Lower leg skin (tissue), 4 donors: ENCODE results near the gene CD34. TPM values are rescaled to one million over a fixed set of nuclear protein-coding genes. Genes with fewer than 3 reads are reported as not detected.

ENCODE experiments used
- DNase-seq, 2 donors: peaks; one replicate each; pipeline ENCODE4 v3.0.0-alpha.2; 2019; ENCODE audit warnings: low spot score in 2 of 2
- H3K4me3 ChIP-seq: fragments of 200-600 bp; sonication (generic); 2 replicates; pipeline ENCODE4 v1.5.1; 2017; ENCODE audit warnings: mild to moderate bottlenecking, low read depth; ENCODE audit not compliant: poor library complexity, severe bottlenecking
- POLR2A ChIP-seq, 2 donors: fragments of 450-650 bp; IDR thresholded peaks; one replicate each; pipeline ENCODE4 v1.6.1; 2016 to 2017; ENCODE audit warnings: antibody characterized with exemption in 2 of 2, mild to moderate bottlenecking in 1 of 2, moderate library complexity in 1 of 2
- WGBS, 2 donors: methylation state at CpG; one replicate each; pipeline ENCODE4 v1.1.5; 2018; 5-methylcytosine and 5-hydroxymethylcytosine counted together
- intact Hi-C: fragments of 100-400 bp; cut with DNase I; formaldehyde crosslinking; loops from one replicate; pipeline ENCODE4 v1.15.0; 2023; ENCODE audit warnings: low total_unique reads
- total RNA-seq, 4 donors: library from RNA; depleted of rRNA; stranded (reverse); fragments of >200 nt; gene quantifications; one replicate each; pipeline ENCODE4 v1.1.0, GENCODE V29; 2016
- TF ChIP-seq, protein P1 (sequence below), 3 donors: fragments of 450-650 bp; IDR thresholded peaks; one replicate each; pipeline ENCODE4 v1.5.1; 2016; ENCODE audit warnings: antibody characterized with exemption in 3 of 3, mild to moderate bottlenecking in 3 of 3, moderate library complexity in 2 of 3

CD34 gene
- total RNA-seq, 4 donors from 2014 or later = 8.5 to 45.5 (median 26.0) TPM

DNA sequence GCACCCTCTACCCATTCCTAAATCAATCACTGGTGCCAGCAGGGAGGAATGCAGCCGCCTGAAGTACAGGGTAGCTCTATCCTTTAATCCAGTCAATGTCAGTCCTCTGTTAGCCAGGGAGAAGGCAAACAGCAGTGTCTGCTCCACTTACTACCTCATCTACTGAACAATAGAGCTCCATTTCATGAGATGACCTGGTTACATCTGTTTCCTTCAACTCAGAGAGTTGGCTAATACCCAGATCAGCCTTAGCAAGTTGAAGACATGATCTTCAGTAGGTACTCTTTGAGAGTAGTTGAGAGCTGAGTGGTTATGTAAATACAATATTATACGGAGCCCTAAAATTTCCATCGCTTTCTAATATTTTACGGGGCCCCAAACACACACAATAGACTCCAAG lies 46.1 kb upstream of the CD34 start:
- no peak overlapping the region for H3K4me3 ChIP-seq
- 78 to 92% methylated on average over 4 of the region's 4 CpGs for WGBS, 2 donors
- DNase-seq = no peak
- intact Hi-C loops = no loop called here
- TF ChIP-seq, protein P1, sequence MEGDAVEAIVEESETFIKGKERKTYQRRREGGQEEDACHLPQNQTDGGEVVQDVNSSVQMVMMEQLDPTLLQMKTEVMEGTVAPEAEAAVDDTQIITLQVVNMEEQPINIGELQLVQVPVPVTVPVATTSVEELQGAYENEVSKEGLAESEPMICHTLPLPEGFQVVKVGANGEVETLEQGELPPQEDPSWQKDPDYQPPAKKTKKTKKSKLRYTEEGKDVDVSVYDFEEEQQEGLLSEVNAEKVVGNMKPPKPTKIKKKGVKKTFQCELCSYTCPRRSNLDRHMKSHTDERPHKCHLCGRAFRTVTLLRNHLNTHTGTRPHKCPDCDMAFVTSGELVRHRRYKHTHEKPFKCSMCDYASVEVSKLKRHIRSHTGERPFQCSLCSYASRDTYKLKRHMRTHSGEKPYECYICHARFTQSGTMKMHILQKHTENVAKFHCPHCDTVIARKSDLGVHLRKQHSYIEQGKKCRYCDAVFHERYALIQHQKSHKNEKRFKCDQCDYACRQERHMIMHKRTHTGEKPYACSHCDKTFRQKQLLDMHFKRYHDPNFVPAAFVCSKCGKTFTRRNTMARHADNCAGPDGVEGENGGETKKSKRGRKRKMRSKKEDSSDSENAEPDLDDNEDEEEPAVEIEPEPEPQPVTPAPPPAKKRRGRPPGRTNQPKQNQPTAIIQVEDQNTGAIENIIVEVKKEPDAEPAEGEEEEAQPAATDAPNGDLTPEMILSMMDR (IDR thresholded peaks at IDR 0.05) = no peak
- TF ChIP-seq POLR2A (IDR thresholded peaks at IDR 0.05) = no peak

- H3K4me3 ChIP-seq = no peak overlapping the region
- intact Hi-C loops = no loop called here
- no peak for DNase-seq
- whole genome bisulfite sequencing, 2 donors = 97 to 100% methylated on average over 1 of the region's 1 CpG
- TF ChIP-seq, protein P1 (IDR thresholded peaks at IDR 0.05) = no peak
- no peak for TF ChIP-seq POLR2A (IDR thresholded peaks at IDR 0.05)
Observed at GRCh38 chr1:207954104-207954503, 43.2 kb upstream of the CD34 start.

DNA sequence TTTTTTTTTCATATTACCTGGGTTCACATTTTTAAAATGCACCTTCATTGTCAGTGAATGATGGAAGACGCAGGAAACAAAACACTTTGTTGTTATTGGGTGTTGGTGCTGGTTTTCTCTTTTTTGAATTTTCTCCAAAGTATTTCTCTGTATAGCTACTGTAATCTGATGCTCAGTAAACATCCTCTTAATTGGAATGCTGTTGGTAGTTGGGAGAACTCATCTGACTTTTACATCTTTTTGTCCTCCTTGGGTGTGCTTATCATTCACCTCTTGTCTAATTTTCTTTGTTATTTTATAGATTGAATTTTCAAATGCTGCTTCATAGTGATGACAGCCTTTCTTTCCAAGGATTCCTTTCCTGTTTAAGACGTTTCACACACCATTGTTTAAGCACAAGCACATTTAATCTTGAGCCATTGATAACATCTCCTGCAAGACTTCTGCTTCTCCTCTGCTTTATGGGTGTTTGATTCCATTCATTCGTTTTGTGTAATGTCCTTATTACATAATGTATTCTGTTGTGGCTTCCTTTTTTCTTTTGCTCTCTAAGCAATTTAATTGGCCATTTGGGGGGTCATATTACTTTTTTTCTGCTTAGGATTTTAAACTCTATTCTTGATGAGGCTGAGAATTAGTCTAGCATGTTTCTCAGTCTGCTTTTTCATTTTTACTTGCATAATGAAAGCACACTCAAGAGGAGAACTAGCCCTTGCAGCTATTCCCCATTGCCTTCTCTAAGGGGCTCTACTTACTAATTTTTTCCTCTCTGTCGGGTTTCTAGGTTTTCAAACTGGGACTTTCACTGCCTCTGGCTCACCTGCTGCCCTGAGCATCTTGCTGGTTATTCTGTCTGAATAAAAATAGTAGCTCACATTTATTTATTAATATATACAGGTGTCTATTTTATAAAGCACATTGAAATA lies 42.0 kb upstream of the CD34 start:
- intact Hi-C loops = no loop called here
- DNase-seq = no peak
- H3K4me3 ChIP-seq = no peak overlapping the region
- WGBS, 2 donors = 56 to 59% methylated on average over 4 of the region's 4 CpGs
- no peak for TF ChIP-seq POLR2A (IDR thresholded peaks at IDR 0.05)
- TF ChIP-seq, protein P1 (IDR thresholded peaks at IDR 0.05) = no peak

- H3K4me3 ChIP-seq = no peak overlapping the region
- intact Hi-C loops = no loop called here
- 55% methylated on average over 3 of the region's 3 CpGs for WGBS, 2 donors
- TF ChIP-seq, protein P1 (IDR thresholded peaks at IDR 0.05) = no peak
- TF ChIP-seq POLR2A (IDR thresholded peaks at IDR 0.05) = no peak
- DNase-seq = no peak
Observed at GRCh38 chr1:207951652-207952051, 40.7 kb upstream of the CD34 start.

GRCh38 chr1:207950750-207951149 lies 39.8 kb upstream of the CD34 start:
- no peak for DNase-seq
- TF ChIP-seq POLR2A (IDR thresholded peaks at IDR 0.05) = no peak
- TF ChIP-seq, protein P1 (IDR thresholded peaks at IDR 0.05) = no peak
- 43 to 80% methylated on average over 2 of the region's 2 CpGs for WGBS, 2 donors
- H3K4me3 ChIP-seq = no peak overlapping the region
- intact Hi-C loops = no loop called here
